Testis (tissue), 2 donors: Measurements from ENCODE around the gene CTCF.

Source experiments
- POLR2A ChIP-seq: fragments of 450-650 bp; IDR thresholded peaks from one replicate; pipeline ENCODE4 v1.6.1; 2017; ENCODE audit warnings: antibody characterized with exemption, mild to moderate bottlenecking, moderate library complexity
- TF ChIP-seq, protein P1 (sequence below), 3 experiments: fragments of 450-650 bp in 2 of 3; fragments of 200-600 bp in 1 of 3; sonication (generic) in 1 of 3; IDR thresholded peaks; one replicate each; pipeline ENCODE4 v1.5.1; 2016 to 2019; ENCODE audit warnings: antibody characterized with exemption in 3 of 3, mild to moderate bottlenecking in 2 of 3, moderate library complexity in 1 of 3

- TF ChIP-seq, protein P1, sequence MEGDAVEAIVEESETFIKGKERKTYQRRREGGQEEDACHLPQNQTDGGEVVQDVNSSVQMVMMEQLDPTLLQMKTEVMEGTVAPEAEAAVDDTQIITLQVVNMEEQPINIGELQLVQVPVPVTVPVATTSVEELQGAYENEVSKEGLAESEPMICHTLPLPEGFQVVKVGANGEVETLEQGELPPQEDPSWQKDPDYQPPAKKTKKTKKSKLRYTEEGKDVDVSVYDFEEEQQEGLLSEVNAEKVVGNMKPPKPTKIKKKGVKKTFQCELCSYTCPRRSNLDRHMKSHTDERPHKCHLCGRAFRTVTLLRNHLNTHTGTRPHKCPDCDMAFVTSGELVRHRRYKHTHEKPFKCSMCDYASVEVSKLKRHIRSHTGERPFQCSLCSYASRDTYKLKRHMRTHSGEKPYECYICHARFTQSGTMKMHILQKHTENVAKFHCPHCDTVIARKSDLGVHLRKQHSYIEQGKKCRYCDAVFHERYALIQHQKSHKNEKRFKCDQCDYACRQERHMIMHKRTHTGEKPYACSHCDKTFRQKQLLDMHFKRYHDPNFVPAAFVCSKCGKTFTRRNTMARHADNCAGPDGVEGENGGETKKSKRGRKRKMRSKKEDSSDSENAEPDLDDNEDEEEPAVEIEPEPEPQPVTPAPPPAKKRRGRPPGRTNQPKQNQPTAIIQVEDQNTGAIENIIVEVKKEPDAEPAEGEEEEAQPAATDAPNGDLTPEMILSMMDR (IDR thresholded peaks at IDR 0.05), result no peak
- TF ChIP-seq POLR2A, result no peak
Measured at GRCh38 chr16:67666032-67666551, 103.8 kb downstream of the CTCF start.
